Measurements from ENCODE around the gene ABCB11.

ABCB11 gene

DNA sequence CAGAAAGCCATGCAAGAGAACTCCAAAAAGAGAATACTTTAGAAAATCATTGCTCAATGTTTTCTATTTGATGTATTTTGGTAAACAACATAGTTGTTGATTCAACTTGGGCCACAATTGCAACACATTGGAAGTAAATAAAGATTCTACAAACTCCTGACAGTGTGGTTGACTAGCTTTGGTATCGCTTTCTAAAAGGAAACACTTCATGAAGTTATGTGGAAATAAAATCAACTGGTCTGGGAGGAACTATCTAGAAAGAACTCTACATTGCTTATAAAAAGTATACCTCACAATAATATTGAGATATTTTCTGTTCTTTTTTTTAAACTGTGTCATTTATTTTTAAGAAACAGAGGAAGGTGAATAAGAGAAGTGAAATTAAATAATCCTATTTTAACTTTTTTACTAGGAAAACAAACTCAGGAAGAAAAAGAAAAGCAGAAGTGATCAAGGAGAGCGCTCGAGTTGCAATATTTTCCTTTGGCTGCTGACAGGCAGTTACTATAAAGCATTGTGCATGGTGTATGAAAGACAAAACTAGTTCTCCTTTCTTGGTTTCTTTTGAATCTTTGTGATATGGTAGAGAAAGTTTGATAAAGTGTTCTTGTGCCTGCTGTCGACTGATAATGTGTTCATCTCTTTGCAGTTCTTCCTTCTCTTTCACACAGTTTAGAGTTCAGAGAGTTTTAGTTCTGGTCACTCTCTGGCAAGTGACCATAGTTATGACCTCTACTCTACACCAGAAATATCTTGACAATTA lies 41.2 kb upstream of the ABCB11 start:
- TF ChIP-seq, protein P1, sequence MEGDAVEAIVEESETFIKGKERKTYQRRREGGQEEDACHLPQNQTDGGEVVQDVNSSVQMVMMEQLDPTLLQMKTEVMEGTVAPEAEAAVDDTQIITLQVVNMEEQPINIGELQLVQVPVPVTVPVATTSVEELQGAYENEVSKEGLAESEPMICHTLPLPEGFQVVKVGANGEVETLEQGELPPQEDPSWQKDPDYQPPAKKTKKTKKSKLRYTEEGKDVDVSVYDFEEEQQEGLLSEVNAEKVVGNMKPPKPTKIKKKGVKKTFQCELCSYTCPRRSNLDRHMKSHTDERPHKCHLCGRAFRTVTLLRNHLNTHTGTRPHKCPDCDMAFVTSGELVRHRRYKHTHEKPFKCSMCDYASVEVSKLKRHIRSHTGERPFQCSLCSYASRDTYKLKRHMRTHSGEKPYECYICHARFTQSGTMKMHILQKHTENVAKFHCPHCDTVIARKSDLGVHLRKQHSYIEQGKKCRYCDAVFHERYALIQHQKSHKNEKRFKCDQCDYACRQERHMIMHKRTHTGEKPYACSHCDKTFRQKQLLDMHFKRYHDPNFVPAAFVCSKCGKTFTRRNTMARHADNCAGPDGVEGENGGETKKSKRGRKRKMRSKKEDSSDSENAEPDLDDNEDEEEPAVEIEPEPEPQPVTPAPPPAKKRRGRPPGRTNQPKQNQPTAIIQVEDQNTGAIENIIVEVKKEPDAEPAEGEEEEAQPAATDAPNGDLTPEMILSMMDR (IDR thresholded peaks at IDR 0.05; ENCODE audit: low read depth, low read length), result no peak
- no peak for DNase-seq (ENCODE audit: low read depth, low spot score)
- in situ Hi-C loops (cut with HindIII; ENCODE audit: low sequenced_read_pairs), result no loop called here
- no peak overlapping the region for H3K4me3 ChIP-seq (ENCODE audit: low read depth, low read length)

DNA sequence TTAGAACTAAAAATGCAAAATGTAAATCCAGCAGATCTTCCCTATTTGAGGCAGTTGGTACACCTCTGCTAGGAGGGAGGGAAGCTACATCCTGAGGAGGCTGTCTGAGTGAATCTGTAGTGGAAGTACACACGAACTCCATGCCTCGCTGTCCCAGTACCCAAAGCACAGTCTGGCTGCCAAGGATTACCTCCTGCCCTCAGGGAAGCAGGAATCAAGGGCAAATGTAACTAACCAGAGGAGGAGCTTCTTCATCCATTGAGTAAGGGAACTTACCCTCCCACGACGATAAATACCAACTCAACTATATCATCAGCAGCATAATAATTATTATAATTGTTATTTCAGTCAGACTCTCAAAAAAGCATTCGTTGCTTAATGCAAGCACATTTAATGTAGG lies 40.3 kb upstream of the ABCB11 start:
- DNase-seq (ENCODE audit: low read depth, low spot score), result no peak
- in situ Hi-C loops (cut with HindIII; ENCODE audit: low sequenced_read_pairs), result no loop called here
- TF ChIP-seq, protein P1 (IDR thresholded peaks at IDR 0.05; ENCODE audit: low read depth, low read length), result no peak
- H3K4me3 ChIP-seq (ENCODE audit: low read depth, low read length), result no peak overlapping the region

DNA sequence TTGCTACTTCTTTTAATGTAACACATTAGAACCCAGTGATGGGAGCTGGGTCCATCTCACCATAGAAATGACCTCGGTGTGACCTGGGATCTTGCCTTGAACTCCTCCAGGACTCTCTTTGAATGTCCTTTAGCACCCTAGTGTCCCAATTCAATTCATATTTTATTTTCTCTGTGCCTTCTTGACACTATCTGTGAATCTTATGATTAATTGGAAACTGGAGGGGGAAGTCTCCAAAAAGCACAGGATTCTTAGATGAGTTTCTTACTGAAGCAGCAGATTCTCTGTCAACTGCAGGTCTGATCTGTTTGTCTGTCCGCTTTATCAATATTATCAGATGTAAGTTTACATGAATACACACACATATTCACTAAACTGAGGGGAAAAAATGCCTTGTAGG lies 38.7 kb upstream of the ABCB11 start:
- no peak overlapping the region for H3K4me3 ChIP-seq (ENCODE audit: low read depth, low read length)
- in situ Hi-C loops (cut with HindIII; ENCODE audit: low sequenced_read_pairs), result no loop called here
- TF ChIP-seq, protein P1 (IDR thresholded peaks at IDR 0.05; ENCODE audit: low read depth, low read length), result no peak
- DNase-seq (ENCODE audit: low read depth, low spot score), result no peak

DNA sequence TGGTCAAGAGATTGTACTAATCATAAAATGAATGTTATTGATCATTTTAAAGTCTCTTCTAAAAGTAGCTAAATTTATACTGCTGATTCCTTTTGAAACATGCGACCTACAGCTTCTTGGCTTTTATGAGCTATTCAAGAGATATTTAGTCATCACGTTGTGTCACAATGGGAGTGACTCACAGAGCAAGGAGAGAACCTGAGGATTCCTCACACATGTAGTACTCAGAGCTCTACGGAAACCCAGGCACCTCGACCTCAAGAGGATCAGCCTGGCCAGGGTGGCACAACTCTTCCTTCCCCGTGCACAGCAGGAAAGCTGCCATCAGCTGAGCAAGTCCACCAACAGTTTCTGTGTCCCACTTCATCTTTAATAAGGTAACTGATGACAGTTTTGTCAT lies 38.2 kb upstream of the ABCB11 start, which contains the start of gene DHRS9:
TSS of gene DHRS9 (plus strand) at position 223 of the 400 bp plus-strand sequence. CDS start 12,019 bp downstream, outside the sequence.
- TF ChIP-seq, protein P1 (IDR thresholded peaks at IDR 0.05; ENCODE audit: low read depth, low read length), result no peak
- H3K4me3 ChIP-seq (ENCODE audit: low read depth, low read length), result no peak within 1 kb of the TSS
- DNase-seq (ENCODE audit: low read depth, low spot score), result peak; percentile 77
- in situ Hi-C loops (cut with HindIII; ENCODE audit: low sequenced_read_pairs), result no loop called here

DNA sequence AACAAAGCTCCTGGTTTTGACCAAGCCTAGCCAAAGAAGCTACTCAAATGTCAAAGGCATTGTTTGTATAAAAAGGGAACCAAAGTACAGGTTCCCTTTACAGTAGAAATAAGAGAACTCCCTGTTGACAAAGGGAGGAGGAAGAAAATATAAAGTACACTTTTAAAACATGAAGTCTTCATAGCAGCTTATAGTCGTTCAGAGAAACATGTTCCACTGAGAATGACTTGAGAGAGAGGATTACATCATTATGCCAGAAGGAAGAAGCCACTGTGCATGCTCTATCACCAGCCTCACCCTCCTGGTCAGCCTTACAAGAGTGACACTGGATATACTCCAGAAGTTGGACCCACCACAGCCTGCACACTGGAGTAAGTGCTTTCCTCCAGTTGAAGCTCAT lies 35.8 kb upstream of the ABCB11 start:
- DNase-seq (ENCODE audit: low read depth, low spot score), result no peak
- no peak overlapping the region for H3K4me3 ChIP-seq (ENCODE audit: low read depth, low read length)
- TF ChIP-seq, protein P1 (IDR thresholded peaks at IDR 0.05; ENCODE audit: low read depth, low read length), result no peak
- in situ Hi-C loops (cut with HindIII; ENCODE audit: low sequenced_read_pairs), result no loop called here

DNA sequence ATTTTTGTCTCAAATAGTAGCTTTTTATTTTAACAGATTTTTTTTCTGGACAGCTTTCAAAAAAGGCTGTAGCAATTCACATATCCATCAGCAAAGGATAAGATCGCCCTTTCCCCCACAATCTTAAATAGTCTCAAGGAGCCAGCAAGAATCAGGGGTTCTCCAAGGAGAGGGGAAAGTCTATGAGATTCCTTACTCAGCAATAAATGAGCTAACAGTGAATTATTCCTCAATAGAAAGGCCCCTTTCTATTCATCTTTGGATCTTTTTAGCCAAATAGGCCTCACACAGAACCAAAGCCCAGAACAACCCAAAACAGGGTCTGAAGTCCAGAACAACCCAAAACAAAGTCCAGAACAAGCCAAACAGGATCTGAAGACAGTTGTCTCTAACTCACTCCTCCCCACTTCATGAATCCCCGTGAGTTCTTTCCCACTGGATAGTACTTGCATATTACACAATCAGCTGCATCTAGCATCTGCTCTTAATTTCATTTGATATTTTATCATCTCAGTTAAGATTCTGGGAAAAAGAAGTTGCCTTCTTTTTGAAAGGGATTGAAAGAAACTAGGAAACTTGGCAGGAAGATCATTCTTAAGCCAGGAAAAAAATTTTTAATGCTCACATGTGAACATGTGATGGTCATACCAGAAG lies 34.9 kb upstream of the ABCB11 start:
- DNase-seq (ENCODE audit: low read depth, low spot score), result no peak
- in situ Hi-C loops (cut with HindIII; ENCODE audit: low sequenced_read_pairs), result no loop called here
- H3K4me3 ChIP-seq (ENCODE audit: low read depth, low read length), result no peak overlapping the region
- TF ChIP-seq, protein P1 (IDR thresholded peaks at IDR 0.05; ENCODE audit: low read depth, low read length), result no peak
